HEK293T (cell line): ENCODE results near the gene CDKN1B.

Experiments
- CTCF ChIA-PET: fragments of 350-600 bp; formaldehyde crosslinking; extraction: SDS; loops from one replicate; lab custom pipeline; 2021; ENCODE audit warnings: antibody characterized with exemption, inconsistent platforms; lab: Yijun Ruan, JAX
- POLR2A ChIA-PET: fragments of 350-600 bp; formaldehyde crosslinking; extraction: SDS; loops from one replicate; lab custom pipeline; 2020; ENCODE audit warnings: antibody characterized with exemption, inconsistent platforms; lab: Yijun Ruan, JAX
- DNase-seq: peaks from one replicate; pipeline ENCODE4 v3.0.0; 2012; ENCODE audit warnings: mixed read lengths; ENCODE audit errors: extremely low spot score
- ARNT ChIP-seq: fragments of 450-650 bp; IDR thresholded peaks from 2 replicates; pipeline ENCODE4 v1.6.1; 2017; ENCODE audit warnings: mild to moderate bottlenecking
- BHLHE40 ChIP-seq: fragments of 450-650 bp; IDR thresholded peaks from 2 replicates; pipeline ENCODE4 v1.6.1; 2016; ENCODE audit warnings: mild to moderate bottlenecking, moderate library complexity, borderline replicate concordance
- CTBP1 ChIP-seq: fragments of 450-650 bp; IDR thresholded peaks from 2 replicates; pipeline ENCODE4 v1.6.1; 2016; ENCODE audit warnings: borderline replicate concordance
- ELF4 ChIP-seq: fragments of 450-650 bp; IDR thresholded peaks from 2 replicates; pipeline ENCODE4 v1.6.1; 2017; ENCODE audit warnings: antibody characterized with exemption
- FOXA1 ChIP-seq: fragments of 450-650 bp; IDR thresholded peaks from 2 replicates; pipeline ENCODE4 v1.6.1; 2016; ENCODE audit warnings: mild to moderate bottlenecking
- FOXK2 ChIP-seq: fragments of 450-650 bp; IDR thresholded peaks from 2 replicates; pipeline ENCODE4 v1.6.1; 2016; ENCODE audit warnings: mild to moderate bottlenecking
- FOXM1 ChIP-seq: fragments of 450-650 bp; IDR thresholded peaks from 2 replicates; pipeline ENCODE4 v1.6.1; 2017; ENCODE audit warnings: mild to moderate bottlenecking, borderline replicate concordance
- HDGF ChIP-seq: fragments of 450-650 bp; IDR thresholded peaks from 2 replicates; pipeline ENCODE4 v1.6.1; 2017; ENCODE audit warnings: antibody characterized with exemption, borderline replicate concordance
- L3MBTL2 ChIP-seq: fragments of 450-650 bp; conservative IDR thresholded peaks from 2 replicates; pipeline ENCODE4 v1.6.1; 2016; ENCODE audit warnings: mild to moderate bottlenecking
- LEF1 ChIP-seq: fragments of 450-650 bp; IDR thresholded peaks from 2 replicates; pipeline ENCODE4 v1.6.1; 2017; ENCODE audit warnings: mild to moderate bottlenecking, borderline replicate concordance
- NFRKB ChIP-seq: fragments of 450-650 bp; IDR thresholded peaks from 2 replicates; pipeline ENCODE4 v1.6.1; 2016; ENCODE audit warnings: mild to moderate bottlenecking, moderate library complexity
- SP1 ChIP-seq: fragments of 450-650 bp; IDR thresholded peaks from 2 replicates; pipeline ENCODE4 v1.6.1; 2017
- SUZ12 ChIP-seq: fragments of 450-650 bp; IDR thresholded peaks from 2 replicates; pipeline ENCODE4 v1.6.1; 2016; ENCODE audit warnings: mild to moderate bottlenecking
- TARDBP ChIP-seq: fragments of 450-650 bp; IDR thresholded peaks from 2 replicates; pipeline ENCODE4 v1.6.1; 2016
- ZNF384 ChIP-seq: fragments of 450-650 bp; IDR thresholded peaks from 2 replicates; pipeline ENCODE4 v1.6.1; 2016
- TF ChIP-seq, protein P1 (sequence below): fragments of 450-650 bp; IDR thresholded peaks from 2 replicates; pipeline ENCODE4 v1.6.1; 2016

CDKN1B gene

DNA sequence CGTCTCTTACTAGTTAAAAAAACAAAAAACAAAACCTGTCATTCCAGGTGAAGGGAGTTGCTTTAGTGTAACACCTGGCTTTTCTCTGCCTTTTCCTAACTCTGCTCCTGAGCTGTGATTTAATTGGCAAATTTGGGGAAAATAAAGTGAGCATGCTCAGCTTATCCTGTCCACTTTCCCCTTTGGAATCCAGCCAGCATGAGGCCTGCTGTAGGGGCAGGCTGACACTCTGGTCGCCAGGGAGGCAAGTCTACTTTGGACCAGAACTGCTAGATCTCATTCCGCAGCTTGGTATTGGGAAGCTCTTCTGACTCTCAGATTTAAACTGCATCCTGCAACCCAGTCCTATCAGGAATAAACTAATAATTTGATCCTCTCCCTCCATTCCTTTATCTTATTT lies 30.1 kb downstream of the CDKN1B start:
- DNase-seq: no peak
- ChIA-PET POLR2A (no interaction called here), CTCF (interaction anchor here (0.6 to 4.5 kb wide), 3 partner anchors 10 to 703 kb away, joined by 4 to 43 read pairs (median 5); no protein-coding TSS in a partner anchor)
- TF ChIP-seq FOXK2 (no peak), HDGF (no peak), ZNF384 (no peak), SUZ12 (no peak), CTBP1 (no peak), L3MBTL2 (no peak), ELF4 (no peak), LEF1 (no peak), BHLHE40 (no peak), TARDBP (no peak), FOXM1 (no peak), SP1 (no peak), ARNT (no peak), NFRKB (no peak), FOXA1 (no peak)
- TF ChIP-seq, protein P1, sequence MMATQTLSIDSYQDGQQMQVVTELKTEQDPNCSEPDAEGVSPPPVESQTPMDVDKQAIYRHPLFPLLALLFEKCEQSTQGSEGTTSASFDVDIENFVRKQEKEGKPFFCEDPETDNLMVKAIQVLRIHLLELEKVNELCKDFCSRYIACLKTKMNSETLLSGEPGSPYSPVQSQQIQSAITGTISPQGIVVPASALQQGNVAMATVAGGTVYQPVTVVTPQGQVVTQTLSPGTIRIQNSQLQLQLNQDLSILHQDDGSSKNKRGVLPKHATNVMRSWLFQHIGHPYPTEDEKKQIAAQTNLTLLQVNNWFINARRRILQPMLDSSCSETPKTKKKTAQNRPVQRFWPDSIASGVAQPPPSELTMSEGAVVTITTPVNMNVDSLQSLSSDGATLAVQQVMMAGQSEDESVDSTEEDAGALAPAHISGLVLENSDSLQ: no peak

GRCh38 chr12:12748044-12748443 lies 30.9 kb downstream of the CDKN1B start:
- TF ChIP-seq ELF4 (no peak), LEF1 (no peak), BHLHE40 (no peak), TARDBP (no peak), ARNT (no peak), FOXK2 (no peak), ZNF384 (no peak)
- POLR2A ChIA-PET: no interaction called here
- no peak for DNase-seq
- CTCF ChIA-PET: interaction anchor here (0.9 to 4.5 kb wide), 2 partner anchors 11 to 13 kb away, joined by 4 to 43 read pairs; no protein-coding TSS in a partner anchor

DNA sequence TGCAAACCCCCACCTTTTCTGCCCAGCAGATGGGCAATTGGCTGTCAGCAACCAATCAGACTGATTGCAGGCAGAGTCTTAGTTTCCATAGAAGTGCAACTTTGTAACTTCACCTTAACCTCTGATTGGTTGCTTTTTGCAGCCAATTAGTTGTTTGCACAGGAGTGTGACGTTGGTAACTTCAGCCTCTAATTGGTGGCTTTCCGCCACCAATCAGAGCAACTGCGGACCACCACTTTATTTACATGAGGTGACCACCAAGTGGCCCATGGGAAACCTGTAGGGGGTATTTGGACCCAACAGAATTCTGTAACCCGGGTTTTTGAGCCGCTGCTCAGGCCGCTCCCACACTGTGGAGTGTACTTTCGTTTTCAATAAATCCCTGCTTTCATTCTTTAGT lies 32.3 kb downstream of the CDKN1B start:
- POLR2A ChIA-PET: no interaction called here
- CTCF ChIA-PET: interaction anchor here (0.6 kb wide), 1 partner anchor 12 kb away, joined by 3 read pairs; no protein-coding TSS in a partner anchor
- TF ChIP-seq BHLHE40 (no peak), TARDBP (no peak), FOXA1 (no peak), ZNF384 (no peak), ELF4 (no peak), NFRKB (no peak), L3MBTL2 (no peak), ARNT (no peak), SP1 (no peak), LEF1 (no peak), CTBP1 (no peak), SUZ12 (no peak), HDGF (no peak), FOXK2 (no peak), FOXM1 (no peak)
- TF ChIP-seq, protein P1: no peak

DNA sequence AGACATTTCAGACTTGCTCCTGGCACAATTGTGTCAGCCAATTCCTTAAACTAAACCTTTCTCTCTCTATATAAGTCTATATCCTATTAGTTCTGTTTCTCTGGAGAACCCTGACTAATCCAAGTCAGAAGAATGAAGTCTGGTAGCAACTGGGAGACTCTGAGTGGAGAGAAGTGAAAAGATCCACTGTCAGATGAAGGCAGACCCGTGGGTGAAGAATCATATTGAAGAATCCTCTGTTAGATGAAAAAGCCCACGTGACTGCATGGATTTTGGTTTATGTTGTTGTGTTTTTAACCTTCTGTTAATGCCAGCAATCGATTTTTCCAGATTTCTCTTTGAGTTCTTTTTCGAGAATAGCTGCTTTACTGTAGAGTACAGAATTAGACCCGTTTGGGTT lies 38.8 kb downstream of the CDKN1B start:
- DNase-seq: no peak
- TF ChIP-seq ELF4 (no peak), SP1 (no peak), FOXK2 (no peak), BHLHE40 (no peak), FOXM1 (no peak), ARNT (no peak), NFRKB (no peak), LEF1 (no peak)
- CTCF ChIA-PET: interaction anchor here (3.4 kb wide), 1 partner anchor 19 kb away, joined by 17 read pairs; no protein-coding TSS in a partner anchor
- POLR2A ChIA-PET: no interaction called here

More for the DNA sequence above, 32.3 kb downstream of the CDKN1B start:
- DNase-seq: no peak

DNA sequence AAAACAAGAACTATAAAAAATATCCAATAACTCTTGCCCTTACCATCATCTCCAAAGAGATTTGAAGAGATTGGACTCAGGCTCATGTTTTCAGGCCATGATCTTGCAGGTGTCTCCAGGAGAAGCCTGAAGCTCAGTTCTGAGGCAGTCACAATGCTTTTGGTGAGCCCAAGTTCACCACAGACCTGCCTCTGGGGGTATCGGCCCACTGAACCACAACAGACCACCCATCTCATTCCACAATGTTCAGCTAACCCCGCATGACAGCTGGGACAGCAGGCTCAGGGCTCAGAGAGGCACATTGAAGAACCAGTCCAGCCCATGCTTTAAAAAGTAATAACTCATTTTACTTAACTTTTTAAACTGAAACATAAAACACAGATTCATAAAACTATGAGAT lies 40.0 kb downstream of the CDKN1B start:
- no peak for DNase-seq
- CTCF ChIA-PET: interaction anchor here (1.1 kb wide), 1 partner anchor 20 kb away, joined by 3 read pairs; no protein-coding TSS in a partner anchor
- POLR2A ChIA-PET: no interaction called here
- TF ChIP-seq ARNT (no peak), ELF4 (no peak), FOXA1 (no peak), SP1 (no peak), NFRKB (no peak), HDGF (no peak), ZNF384 (no peak), FOXM1 (no peak), SUZ12 (no peak), LEF1 (no peak), L3MBTL2 (no peak)
- TF ChIP-seq, protein P1: no peak

GRCh38 chr12:12759234-12759915 lies 42.2 kb downstream of the CDKN1B start:
- TF ChIP-seq FOXA1 (no peak), SP1 (no peak), TARDBP (no peak), LEF1 (no peak), FOXK2 (no peak), CTBP1 (no peak), ARNT (no peak), NFRKB (no peak)
- DNase-seq: no peak
- ChIA-PET POLR2A (interaction anchor here (0.6 kb wide), 1 partner anchor 46 kb away, joined by 3 read pairs; no protein-coding TSS in a partner anchor), CTCF (no interaction called here)
